GM12864 (cell line): ENCODE data around the gene EIF4E3.

Experiments
- DNase-seq: peaks from one replicate; pipeline ENCODE4 v3.0.0-alpha.2; 2011; ENCODE audit warnings: low read depth
- H3K4me3 ChIP-seq: 2 replicates; pipeline ENCODE4 v1.5.1; 2011; ENCODE audit warnings: mild to moderate bottlenecking, low read depth, low read length, control low read depth
- TF ChIP-seq, protein P1 (sequence below): IDR thresholded peaks from 2 replicates; pipeline ENCODE4 v1.5.1; 2011; ENCODE audit warnings: low read depth, mild to moderate bottlenecking, moderate library complexity, low read length, control low read depth, inconsistent platforms; ENCODE audit errors: missing control alignments

The EIF4E3 gene

DNA sequence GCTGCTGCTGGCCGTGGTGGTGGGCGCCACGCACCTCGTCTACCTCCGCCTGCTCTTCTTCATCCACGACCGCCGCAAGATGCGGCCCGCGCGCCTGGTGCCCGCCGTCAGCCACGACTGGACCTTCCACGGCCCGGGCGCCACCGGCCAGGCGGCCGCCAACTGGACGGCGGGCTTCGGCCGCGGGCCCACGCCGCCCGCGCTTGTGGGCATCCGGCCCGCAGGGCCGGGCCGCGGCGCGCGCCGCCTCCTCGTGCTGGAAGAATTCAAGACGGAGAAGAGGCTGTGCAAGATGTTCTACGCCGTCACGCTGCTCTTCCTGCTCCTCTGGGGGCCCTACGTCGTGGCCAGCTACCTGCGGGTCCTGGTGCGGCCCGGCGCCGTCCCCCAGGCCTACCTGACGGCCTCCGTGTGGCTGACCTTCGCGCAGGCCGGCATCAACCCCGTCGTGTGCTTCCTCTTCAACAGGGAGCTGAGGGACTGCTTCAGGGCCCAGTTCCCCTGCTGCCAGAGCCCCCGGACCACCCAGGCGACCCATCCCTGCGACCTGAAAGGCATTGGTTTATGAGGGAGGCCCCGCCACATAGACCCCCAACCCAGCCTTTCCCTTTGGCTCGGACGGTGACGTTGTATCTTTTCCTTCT lies 29.5 kb upstream of the EIF4E3 start:
- TF ChIP-seq, protein P1, sequence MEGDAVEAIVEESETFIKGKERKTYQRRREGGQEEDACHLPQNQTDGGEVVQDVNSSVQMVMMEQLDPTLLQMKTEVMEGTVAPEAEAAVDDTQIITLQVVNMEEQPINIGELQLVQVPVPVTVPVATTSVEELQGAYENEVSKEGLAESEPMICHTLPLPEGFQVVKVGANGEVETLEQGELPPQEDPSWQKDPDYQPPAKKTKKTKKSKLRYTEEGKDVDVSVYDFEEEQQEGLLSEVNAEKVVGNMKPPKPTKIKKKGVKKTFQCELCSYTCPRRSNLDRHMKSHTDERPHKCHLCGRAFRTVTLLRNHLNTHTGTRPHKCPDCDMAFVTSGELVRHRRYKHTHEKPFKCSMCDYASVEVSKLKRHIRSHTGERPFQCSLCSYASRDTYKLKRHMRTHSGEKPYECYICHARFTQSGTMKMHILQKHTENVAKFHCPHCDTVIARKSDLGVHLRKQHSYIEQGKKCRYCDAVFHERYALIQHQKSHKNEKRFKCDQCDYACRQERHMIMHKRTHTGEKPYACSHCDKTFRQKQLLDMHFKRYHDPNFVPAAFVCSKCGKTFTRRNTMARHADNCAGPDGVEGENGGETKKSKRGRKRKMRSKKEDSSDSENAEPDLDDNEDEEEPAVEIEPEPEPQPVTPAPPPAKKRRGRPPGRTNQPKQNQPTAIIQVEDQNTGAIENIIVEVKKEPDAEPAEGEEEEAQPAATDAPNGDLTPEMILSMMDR, result no peak
- DNase-seq, result no peak
- no peak overlapping the region for H3K4me3 ChIP-seq

DNA sequence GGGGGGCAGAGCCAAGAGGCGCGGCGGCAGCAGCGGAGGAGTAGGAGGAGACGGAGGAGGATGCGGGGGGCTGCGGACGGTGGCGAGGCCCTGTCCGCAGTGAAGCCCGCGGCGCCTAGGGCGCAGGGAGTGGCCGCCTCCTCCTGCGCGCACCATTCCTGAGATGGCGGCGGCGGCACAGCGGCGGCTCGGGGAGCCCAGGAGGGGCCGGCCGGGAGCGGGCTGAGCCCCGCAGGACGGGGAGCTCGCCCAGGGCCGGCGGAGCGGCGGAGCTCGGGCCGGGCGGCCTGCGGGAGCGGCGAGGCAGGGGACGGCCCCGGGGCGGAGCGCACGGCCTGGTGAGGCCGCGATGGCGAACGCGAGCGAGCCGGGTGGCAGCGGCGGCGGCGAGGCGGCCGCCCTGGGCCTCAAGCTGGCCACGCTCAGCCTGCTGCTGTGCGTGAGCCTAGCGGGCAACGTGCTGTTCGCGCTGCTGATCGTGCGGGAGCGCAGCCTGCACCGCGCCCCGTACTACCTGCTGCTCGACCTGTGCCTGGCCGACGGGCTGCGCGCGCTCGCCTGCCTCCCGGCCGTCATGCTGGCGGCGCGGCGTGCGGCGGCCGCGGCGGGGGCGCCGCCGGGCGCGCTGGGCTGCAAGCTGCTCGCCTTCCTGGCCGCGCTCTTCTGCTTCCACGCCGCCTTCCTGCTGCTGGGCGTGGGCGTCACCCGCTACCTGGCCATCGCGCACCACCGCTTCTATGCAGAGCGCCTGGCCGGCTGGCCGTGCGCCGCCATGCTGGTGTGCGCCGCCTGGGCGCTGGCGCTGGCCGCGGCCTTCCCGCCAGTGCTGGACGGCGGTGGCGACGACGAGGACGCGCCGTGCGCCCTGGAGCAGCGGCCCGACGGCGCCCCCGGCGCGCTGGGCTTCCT lies 28.8 kb upstream of the EIF4E3 start, which contains the start of gene GPR27:
Gene GPR27 (plus strand): TSS at position 155 of the 909 bp plus-strand sequence. CDS start 195 bp downstream, at position 350.
- DNase-seq, result no peak
- peak within 1 kb of the TSS; percentile 18; the same call in 1 of the 2 replicates for H3K4me3 ChIP-seq
- TF ChIP-seq, protein P1, result no peak

DNA sequence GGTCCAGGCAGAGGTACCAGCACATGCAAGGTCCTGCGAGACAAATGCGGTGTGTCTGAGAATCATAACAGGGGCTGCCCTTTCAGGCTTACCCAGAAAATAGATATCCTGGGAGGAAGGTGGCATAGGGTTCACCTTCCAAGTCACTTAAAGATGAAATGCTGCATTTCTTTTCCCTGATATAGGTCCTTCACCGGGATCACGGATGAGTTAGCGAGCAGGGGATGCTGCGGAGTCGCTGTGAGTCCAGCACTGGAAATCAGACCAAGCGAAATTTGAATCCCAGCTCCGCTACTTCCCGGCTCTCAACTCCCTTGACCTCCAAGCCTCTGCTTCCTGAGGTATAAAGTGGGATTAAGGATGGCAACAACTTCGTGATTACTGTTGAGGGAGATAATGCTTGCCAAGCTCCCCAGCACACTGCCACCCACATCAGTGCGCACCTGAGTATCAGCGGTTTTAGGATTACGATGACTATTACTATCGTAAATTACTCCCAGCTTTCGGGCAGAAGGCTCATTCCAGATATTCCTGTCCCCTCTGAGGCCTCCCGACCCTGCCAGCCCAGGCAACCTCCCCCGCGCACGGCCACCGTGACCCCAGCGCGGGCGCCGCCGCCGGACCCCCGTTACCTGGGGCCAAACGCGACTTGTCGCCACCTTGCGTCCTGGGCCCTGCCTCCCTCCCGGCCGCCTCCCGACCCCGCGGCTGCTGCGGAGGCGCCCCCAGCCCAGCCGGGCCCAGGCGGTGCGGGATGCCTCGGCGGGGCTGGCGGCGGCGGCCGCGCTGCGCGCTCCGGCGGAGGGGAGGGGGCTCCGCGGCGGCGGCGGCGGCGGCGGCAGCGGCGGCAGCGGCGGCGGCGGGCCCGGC lies 27.9 kb upstream of the EIF4E3 start:
- no peak for DNase-seq
- no peak overlapping the region for H3K4me3 ChIP-seq
- TF ChIP-seq, protein P1, result no peak

DNA sequence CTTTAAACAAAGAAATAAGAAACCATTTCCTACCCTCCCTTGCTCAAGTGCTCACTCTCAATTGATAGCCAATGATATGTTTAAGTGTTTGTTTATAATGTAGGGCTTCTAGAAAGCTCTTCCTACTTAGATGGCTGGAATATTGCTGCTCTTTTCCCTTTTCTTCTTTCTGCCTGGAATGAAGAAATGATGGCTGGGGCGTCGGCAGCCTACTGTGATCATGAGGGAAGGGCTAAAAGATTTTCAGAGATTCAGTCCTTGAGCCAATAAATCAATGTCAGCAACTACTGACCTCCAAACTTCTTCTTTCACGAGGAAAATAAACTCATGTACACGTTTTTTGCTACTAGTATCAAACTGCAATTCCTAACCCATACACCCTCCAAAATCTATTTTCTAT lies 26.4 kb upstream of the EIF4E3 start:
- H3K4me3 ChIP-seq, result no peak overlapping the region
- no peak for DNase-seq
- TF ChIP-seq, protein P1, result no peak

DNA sequence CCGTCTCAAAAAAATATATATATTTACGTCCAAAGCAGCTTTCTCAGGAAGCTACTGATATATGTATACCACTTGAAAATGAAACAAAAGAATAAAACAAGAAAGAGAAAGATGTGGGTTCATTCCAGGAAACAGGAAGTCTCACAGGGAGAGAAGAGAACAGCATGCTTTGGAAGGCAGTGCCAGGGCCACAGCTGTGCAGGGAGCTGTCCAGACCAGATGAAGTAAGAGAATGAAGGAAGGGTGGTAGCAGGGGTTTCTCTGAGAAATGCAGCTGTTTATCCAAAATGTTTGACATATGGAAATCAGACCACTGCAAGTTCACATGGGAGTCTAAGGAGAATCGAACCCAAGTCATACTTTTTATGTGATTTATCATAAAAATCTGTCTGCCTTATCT lies 19.5 kb upstream of the EIF4E3 start:
- no peak overlapping the region for H3K4me3 ChIP-seq
- TF ChIP-seq, protein P1, result no peak
- no peak for DNase-seq

DNA sequence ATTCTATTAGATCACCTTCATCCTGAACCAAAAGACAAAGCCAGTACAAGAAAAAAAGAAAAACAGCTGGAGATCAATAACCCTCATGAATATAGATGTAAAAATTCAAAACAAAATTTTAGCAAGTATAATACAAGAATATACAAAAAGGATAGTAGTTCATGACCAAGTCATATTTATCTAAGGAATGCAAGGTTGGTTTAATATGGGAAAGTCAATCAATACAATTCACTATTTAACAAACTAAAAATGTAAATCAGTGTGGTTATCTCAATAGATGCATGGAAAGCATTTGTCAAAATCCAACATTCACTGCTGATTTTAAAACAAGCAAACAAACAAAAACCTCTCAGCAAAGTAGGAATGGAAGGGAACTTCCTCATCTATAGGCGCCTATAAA lies 17.4 kb upstream of the EIF4E3 start:
- DNase-seq, result no peak
- TF ChIP-seq, protein P1, result no peak
- H3K4me3 ChIP-seq, result no peak overlapping the region
